H1 (cell line): ENCODE data around the gene RIMS3. TPM values are rescaled to one million over a fixed set of nuclear protein-coding genes. Genes with fewer than 3 reads are reported as not detected.

ENCODE experiments used
- CHD7 ChIP-seq: fragments of 300-600 bp; sonication (generic); IDR thresholded peaks from 2 replicates; pipeline ENCODE4 v1.7.1; 2012; ENCODE audit warnings: low read length, moderate library complexity, mild to moderate bottlenecking, inconsistent platforms; ENCODE audit not compliant: insufficient replicate concordance
- polyA plus RNA-seq, 7 experiments: library from polyadenylated mRNA; depleted of rRNA in 3 of 7; stranded (reverse) in 5 of 7; unstranded in 2 of 7; fragments of >200 nt in 5 of 7; fragments of 200-250 nt in 2 of 7; gene quantifications; 1 replicate in 5 of 7; 2 replicates in 1 of 7; 4 replicates in 1 of 7; pipeline versions ENCODE4 v1.2.1 to v1.2.3, GENCODE V29; 2011 to 2013; ENCODE audit warnings: missing spikeins in 2 of 7, mixed read lengths in 2 of 7
- total RNA-seq: library from RNA; stranded (reverse); fragmentation: NEBNext Ultra II Directional; extraction: Animal tissue kit (Norgen Biotek cat#: 25700); gene quantifications from 2 replicates; pipeline ENCODE4 v1.2.1, GENCODE V29; 2021

Gene RIMS3
- total and polyA plus RNA-seq, 2 of the 8 experiments (the other 6 are each of a cell fraction or from before 2014, with no cell fraction given) = 13.3 to 20.6 TPM

- TF ChIP-seq CHD7 = no peak
Measured at GRCh38 chr1:40625476-40626382, 39.8 kb downstream of the RIMS3 start (continued).
